Measurements from ENCODE around the gene HMOX2.

HMOX2 gene

DNA sequence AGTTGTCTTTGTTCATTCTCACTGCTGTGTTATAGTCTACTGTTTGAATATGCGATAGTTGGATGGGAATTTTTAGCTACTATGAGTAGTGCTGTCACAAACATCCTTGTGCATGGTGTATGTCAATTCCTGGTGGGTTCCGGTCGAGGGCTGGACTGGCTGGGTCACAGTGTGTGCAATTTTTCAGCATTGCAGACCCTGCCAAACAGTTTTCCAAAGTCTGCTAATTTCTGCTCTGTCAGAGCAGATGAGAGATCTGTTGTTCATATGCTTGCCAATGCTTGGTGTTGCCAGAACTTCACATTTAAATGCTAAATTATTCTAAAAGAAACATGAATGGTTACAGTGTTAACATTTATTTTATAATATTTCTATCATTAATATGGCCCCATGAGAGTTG is 76.3 kb downstream of the HMOX2 start:
- no peaks in the 10 kb centered on the region for H3K36me3 ChIP-seq (ENCODE audit: control insufficient read depth in 2 of 2, insufficient read depth in 2 of 2, low read length in 2 of 2)
- H3K27me3 ChIP-seq (ENCODE audit: control insufficient read depth in 2 of 2, insufficient read depth in 2 of 2, low read length in 2 of 2) = no peaks in the 10 kb centered on the region
- H3K27ac ChIP-seq (ENCODE audit: low read depth in 2 of 2, low read length in 2 of 2) = no peak overlapping the region
- no peak overlapping the region for H3K9ac ChIP-seq (ENCODE audit: low read depth in 1 of 2, low read length in 2 of 2)
- no peak overlapping the region for H3K4me3 ChIP-seq (ENCODE audit: low read length in 2 of 2)
- no peaks in the 10 kb centered on the region for H3K4me1 ChIP-seq (ENCODE audit: control insufficient read depth in 2 of 2, insufficient read depth in 2 of 2, low read length in 2 of 2)
- H3K9me3 ChIP-seq (ENCODE audit: control insufficient read depth in 2 of 2, low read length in 2 of 2) = no peaks in the 10 kb centered on the region

- H3K9me3 ChIP-seq (ENCODE audit: control insufficient read depth in 2 of 2, low read length in 2 of 2) = no peaks in the 10 kb centered on the region
- H3K27me3 ChIP-seq (ENCODE audit: control insufficient read depth in 2 of 2, insufficient read depth in 2 of 2, low read length in 2 of 2) = no peaks in the 10 kb centered on the region
These were observed 79.9 kb downstream of the HMOX2 start, which contains the start of gene C16orf96 for GRCh38 chr16:4556112-4556511. C16orf96 (plus strand) TSS chr16:4556340; CDS start chr16:4556490, 150 bp downstream.

GRCh38 chr16:4556580-4556979 is 80.4 kb downstream of the HMOX2 start:
- H3K4me1 ChIP-seq (ENCODE audit: control insufficient read depth in 2 of 2, insufficient read depth in 2 of 2, low read length in 2 of 2) = no peaks in the 10 kb centered on the region
- no peak overlapping the region for H3K27ac ChIP-seq (ENCODE audit: low read depth in 2 of 2, low read length in 2 of 2)
- no peak overlapping the region for H3K4me3 ChIP-seq (ENCODE audit: low read length in 2 of 2)
- H3K9ac ChIP-seq (ENCODE audit: low read depth in 1 of 2, low read length in 2 of 2) = no peak overlapping the region
- H3K36me3 ChIP-seq (ENCODE audit: control insufficient read depth in 2 of 2, insufficient read depth in 2 of 2, low read length in 2 of 2) = no peaks in the 10 kb centered on the region
- H3K9me3 ChIP-seq (ENCODE audit: control insufficient read depth in 2 of 2, low read length in 2 of 2) = no peaks in the 10 kb centered on the region
- H3K27me3 ChIP-seq (ENCODE audit: control insufficient read depth in 2 of 2, insufficient read depth in 2 of 2, low read length in 2 of 2) = no peaks in the 10 kb centered on the region

More at GRCh38 chr16:4556112-4556511, 79.9 kb downstream of the HMOX2 start, which contains the start of gene C16orf96:
- H3K4me1 ChIP-seq (ENCODE audit: control insufficient read depth in 2 of 2, insufficient read depth in 2 of 2, low read length in 2 of 2) = no peaks in the 10 kb centered on the region
- H3K4me3 ChIP-seq (ENCODE audit: low read length in 2 of 2) = no peak within 1 kb of the TSS
- no peak within 1 kb of the TSS for H3K27ac ChIP-seq (ENCODE audit: low read depth in 2 of 2, low read length in 2 of 2)
- H3K36me3 ChIP-seq (ENCODE audit: control insufficient read depth in 2 of 2, insufficient read depth in 2 of 2, low read length in 2 of 2) = no peaks in the 10 kb centered on the region
- no peak within 1 kb of the TSS for H3K9ac ChIP-seq (ENCODE audit: low read depth in 1 of 2, low read length in 2 of 2)

DNA sequence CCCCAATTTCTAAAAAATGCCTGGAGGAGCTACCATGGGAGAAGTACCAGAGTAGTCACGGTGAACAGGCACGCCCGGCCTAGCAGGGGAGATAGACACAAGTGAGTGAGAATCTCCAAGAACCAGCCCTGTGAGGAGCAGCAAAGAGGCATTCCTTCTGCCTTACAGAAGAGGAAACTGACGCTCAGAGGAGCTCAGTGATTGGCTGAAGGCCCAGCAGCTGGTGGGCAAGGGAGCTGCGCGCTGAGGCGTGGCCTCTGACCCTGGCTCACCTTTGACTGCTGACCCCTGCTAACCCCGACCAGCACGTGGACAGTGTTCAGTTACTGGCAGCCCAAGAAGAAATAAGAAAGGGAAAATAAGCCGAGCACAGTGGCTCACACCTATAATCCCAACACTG is 81.8 kb downstream of the HMOX2 start:
- no peak overlapping the region for H3K27ac ChIP-seq (ENCODE audit: low read depth in 2 of 2, low read length in 2 of 2)
- no peak overlapping the region for H3K9ac ChIP-seq (ENCODE audit: low read depth in 1 of 2, low read length in 2 of 2)
- H3K9me3 ChIP-seq (ENCODE audit: control insufficient read depth in 2 of 2, low read length in 2 of 2) = no peaks in the 10 kb centered on the region
- H3K4me1 ChIP-seq (ENCODE audit: control insufficient read depth in 2 of 2, insufficient read depth in 2 of 2, low read length in 2 of 2) = no peaks in the 10 kb centered on the region
- H3K36me3 ChIP-seq (ENCODE audit: control insufficient read depth in 2 of 2, insufficient read depth in 2 of 2, low read length in 2 of 2) = no peaks in the 10 kb centered on the region
- no peak overlapping the region for H3K4me3 ChIP-seq (ENCODE audit: low read length in 2 of 2)
- no peaks in the 10 kb centered on the region for H3K27me3 ChIP-seq (ENCODE audit: control insufficient read depth in 2 of 2, insufficient read depth in 2 of 2, low read length in 2 of 2)

Data from mucosa of rectum (tissue), 2 donors.